Testis (tissue), 2 donors: Measurements from ENCODE around the gene ALAD.

Experiments
- CTCF ChIP-seq, 3 experiments: fragments of 450-650 bp in 2 of 3; fragments of 200-600 bp in 1 of 3; sonication (generic) in 1 of 3; IDR thresholded peaks; one replicate each; pipeline ENCODE4 v1.5.1; 2016 to 2019; ENCODE audit warnings: antibody characterized with exemption in 3 of 3, mild to moderate bottlenecking in 2 of 3, moderate library complexity in 1 of 3
- POLR2A ChIP-seq: fragments of 450-650 bp; IDR thresholded peaks from one replicate; pipeline ENCODE4 v1.6.1; 2017; ENCODE audit warnings: antibody characterized with exemption, mild to moderate bottlenecking, moderate library complexity

GRCh38 chr9:113349066-113349444 lies 52.0 kb downstream of the ALAD start:
- TF ChIP-seq CTCF (IDR thresholded peaks at IDR 0.05), result no peak
- no peak for TF ChIP-seq POLR2A
